ENCODE results near the gene DGKE.

The DGKE gene

GRCh38 chr17:56866076-56866475, 32.1 kb downstream of the DGKE start:
- Histone ChIP-seq H3K9me3 (ENCODE audit: control insufficient read depth, low read length) (no peaks in the 10 kb centered on the region), H3K27me3 (ENCODE audit: control insufficient read depth, insufficient read depth, low read length) (no peaks in the 10 kb centered on the region), H3K27ac (no peak overlapping the region), H3K36me3 (ENCODE audit: control insufficient read depth, insufficient read depth, low read length) (no peaks in the 10 kb centered on the region), H2AFZ (no peak overlapping the region), H3K4me3 (ENCODE audit: low read depth, low read length) (no peak overlapping the region), H3K4me2 (ENCODE audit: low read length) (no peak overlapping the region), H3K79me2 (no peaks in the 10 kb centered on the region), H3K4me1 (no peaks in the 10 kb centered on the region), H3K9ac (no peak overlapping the region)
- no peak for TF ChIP-seq CTCF (IDR thresholded peaks at IDR 0.05)

DNA sequence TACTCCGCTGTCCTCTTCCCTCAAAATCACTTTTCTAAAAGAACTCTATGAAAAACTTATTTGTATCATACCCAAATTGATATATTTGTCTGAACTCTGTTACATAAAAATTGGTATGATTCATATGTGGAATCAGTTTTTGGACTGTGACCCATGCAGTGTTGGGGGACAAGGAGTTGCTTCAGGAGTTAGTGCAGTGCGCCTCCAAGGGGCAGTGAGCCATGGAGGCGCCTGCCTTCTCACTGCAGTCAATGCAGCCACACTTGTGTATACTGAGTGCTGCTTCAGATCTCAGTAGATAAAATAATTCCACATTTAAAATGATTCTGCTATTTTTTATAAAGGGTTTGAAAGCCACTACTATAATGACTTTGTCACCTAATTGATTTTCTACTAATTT, 32.5 kb downstream of the DGKE start:
- no peak for TF ChIP-seq CTCF (IDR thresholded peaks at IDR 0.05)
- no peak overlapping the region for H2AFZ ChIP-seq

GRCh38 chr17:56867948-56868376, 34.0 kb downstream of the DGKE start:
- no peaks in the 10 kb centered on the region for H3K4me1 ChIP-seq
- no peak for TF ChIP-seq CTCF (IDR thresholded peaks at IDR 0.05)
- H3K9ac ChIP-seq, result no peak overlapping the region
- no peak overlapping the region for H3K4me3 ChIP-seq (ENCODE audit: low read depth, low read length)
- no peak overlapping the region for H2AFZ ChIP-seq
- H3K9me3 ChIP-seq (ENCODE audit: control insufficient read depth, low read length), result no peaks in the 10 kb centered on the region
- no peak overlapping the region for H3K4me2 ChIP-seq (ENCODE audit: low read length)
- H3K27me3 ChIP-seq (ENCODE audit: control insufficient read depth, insufficient read depth, low read length), result no peaks in the 10 kb centered on the region
- no peaks in the 10 kb centered on the region for H3K36me3 ChIP-seq (ENCODE audit: control insufficient read depth, insufficient read depth, low read length)
- no peaks in the 10 kb centered on the region for H3K79me2 ChIP-seq
- no peak overlapping the region for H3K27ac ChIP-seq

More for the DNA sequence above, 32.5 kb downstream of the DGKE start:
- Histone ChIP-seq H3K4me3 (ENCODE audit: low read depth, low read length) (no peak overlapping the region), H3K27ac (no peak overlapping the region), H3K9me3 (ENCODE audit: control insufficient read depth, low read length) (no peaks in the 10 kb centered on the region), H3K9ac (no peak overlapping the region), H3K27me3 (ENCODE audit: control insufficient read depth, insufficient read depth, low read length) (no peaks in the 10 kb centered on the region), H3K36me3 (ENCODE audit: control insufficient read depth, insufficient read depth, low read length) (no peaks in the 10 kb centered on the region), H3K4me1 (no peaks in the 10 kb centered on the region), H3K79me2 (no peaks in the 10 kb centered on the region), H3K4me2 (ENCODE audit: low read length) (no peak overlapping the region)

- no peak for TF ChIP-seq CTCF (IDR thresholded peaks at IDR 0.05)
- Histone ChIP-seq H3K79me2 (no peaks in the 10 kb centered on the region), H3K4me3 (ENCODE audit: low read depth, low read length) (no peak overlapping the region), H3K9me3 (ENCODE audit: control insufficient read depth, low read length) (no peaks in the 10 kb centered on the region), H3K27me3 (ENCODE audit: control insufficient read depth, insufficient read depth, low read length) (no peaks in the 10 kb centered on the region), H3K9ac (no peak overlapping the region), H2AFZ (no peak overlapping the region), H3K27ac (no peak overlapping the region), H3K4me1 (no peaks in the 10 kb centered on the region), H3K36me3 (ENCODE audit: control insufficient read depth, insufficient read depth, low read length) (no peaks in the 10 kb centered on the region), H3K4me2 (ENCODE audit: low read length) (no peak overlapping the region)
Observed at GRCh38 chr17:56868716-56869115, 34.8 kb downstream of the DGKE start.

DNA sequence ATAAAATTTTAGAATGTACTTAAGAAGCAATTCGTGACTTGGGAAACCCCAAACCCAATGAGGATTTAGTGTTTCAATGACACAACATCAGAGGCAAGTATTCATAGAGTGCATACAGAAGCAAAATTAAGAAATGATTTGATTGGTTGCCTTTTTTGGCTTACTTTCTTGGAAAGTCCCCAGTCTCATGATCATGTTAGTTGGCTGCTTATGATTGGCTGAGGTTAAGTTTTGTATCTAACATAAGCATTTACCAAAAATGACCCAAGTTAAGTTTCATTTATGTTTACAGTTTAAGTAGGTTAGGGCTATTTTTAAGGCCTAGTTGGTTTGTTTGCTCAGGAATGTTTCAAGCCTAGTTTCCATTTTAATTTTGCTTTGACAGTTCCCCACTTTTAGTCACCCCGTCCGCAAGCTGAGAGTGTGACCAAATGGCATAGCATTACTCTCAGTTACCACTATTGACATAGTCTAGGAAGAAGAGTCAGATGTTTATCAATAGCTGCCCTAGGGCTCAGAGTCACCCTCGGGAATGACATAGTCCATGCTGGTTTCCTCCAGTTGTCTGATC, 36.2 kb downstream of the DGKE start:
- H3K9me3 ChIP-seq (ENCODE audit: control insufficient read depth, low read length), result no peaks in the 10 kb centered on the region
- no peak overlapping the region for H3K4me3 ChIP-seq (ENCODE audit: low read depth, low read length)
- no peaks in the 10 kb centered on the region for H3K27me3 ChIP-seq (ENCODE audit: control insufficient read depth, insufficient read depth, low read length)
- H3K79me2 ChIP-seq, result no peaks in the 10 kb centered on the region
- no peak overlapping the region for H2AFZ ChIP-seq
- no peaks in the 10 kb centered on the region for H3K36me3 ChIP-seq (ENCODE audit: control insufficient read depth, insufficient read depth, low read length)
- no peak overlapping the region for H3K9ac ChIP-seq
- no peak for TF ChIP-seq CTCF (IDR thresholded peaks at IDR 0.05)
- no peak overlapping the region for H3K4me2 ChIP-seq (ENCODE audit: low read length)
- H3K27ac ChIP-seq, result no peak overlapping the region
- H3K4me1 ChIP-seq, result no peaks in the 10 kb centered on the region

All from parathyroid adenoma (tissue), 2 donors.